K562 (cell line): Measurements from ENCODE around the gene ZFP69. TPM values are rescaled to one million over a fixed set of nuclear protein-coding genes. Genes with fewer than 3 reads are reported as not detected.

ENCODE experiments used
- ATAC-seq: fragments of 200-7000 bp; cut with Tn5 transposase; 3 replicates; pipeline ENCODE4 v1.9.1; 2020; ENCODE audit warnings: moderate library complexity
- BruUV-seq: library from RNA; stranded (reverse); fragments of 400-500 nt; replicated peaks from 2 replicates; lab custom pipeline; 2021; lab: Mats Ljungman, UMichigan
- CTCF ChIA-PET: fragments of 300-600 bp; formaldehyde crosslinking; extraction: SDS; loops from one replicate; lab custom pipeline; 2021; ENCODE audit warnings: low intra/inter-chr PET ratio; lab: Yijun Ruan, JAX
- POLR2A ChIA-PET: fragments of 300-600, 350-650 bp; sonication (Branson Sonifier 250); formaldehyde crosslinking; extraction: SDS; loops from one replicate; lab custom pipeline; 2021; ENCODE audit warnings: antibody characterized with exemption, inconsistent platforms; lab: Yijun Ruan, JAX
- DNase-seq, 4 experiments: peaks; one replicate each; pipeline versions ENCODE4 v3.0.0 to v3.0.0-alpha.2; 2011 to 2018; ENCODE audit warnings: low spot score in 3 of 4, mixed read lengths in 3 of 4; ENCODE audit errors: extremely low read depth in 1 of 4
- FAIRE-seq: peaks from 2 replicates; lab custom pipeline; 2011; peaks lifted over from hg19 to GRCh38; lab: Jason Lieb, UNC
- H2AFZ ChIP-seq: 2 replicates; pipeline ENCODE4 v1.6.0; 2011; ENCODE audit warnings: low read depth, low read length, control low read depth, inconsistent platforms
- H3K27ac ChIP-seq: fragments of 200-600 bp; 3 replicates; pipeline ENCODE4 v1.8.0; 2011; ENCODE audit warnings: low read depth, mild to moderate bottlenecking, control low read depth, inconsistent platforms, low read length, moderate library complexity, mixed read lengths; ENCODE audit errors: extremely low read depth
- H3K27me3 ChIP-seq, 2 experiments: fragments of 300-600 bp in 1 of 2; 2 replicates in 1 of 2; 3 replicates in 1 of 2; pipeline versions ENCODE4 v1.6.0 to v1.8.0; 2011; ENCODE audit warnings: inconsistent platforms in 2 of 2, low read length in 2 of 2, mild to moderate bottlenecking in 1 of 2, mixed read lengths in 1 of 2, moderate library complexity in 1 of 2; ENCODE audit not compliant: control insufficient read depth in 2 of 2, insufficient read depth in 2 of 2
- H3K36me3 ChIP-seq: fragments of 300-600 bp; 3 replicates; pipeline ENCODE4 v1.8.0; 2011; ENCODE audit warnings: mild to moderate bottlenecking, low read length, inconsistent platforms; ENCODE audit not compliant: control insufficient read depth, insufficient read depth
- H3K4me1 ChIP-seq, 2 experiments: fragments of 200-600 bp in 1 of 2; replicated peaks in 1 of 2; 2 replicates in 1 of 2; 3 replicates in 1 of 2; pipeline versions ENCODE4 v1.5.1 to v1.8.0; 2011; ENCODE audit warnings: inconsistent platforms in 2 of 2, low read length in 2 of 2, mild to moderate bottlenecking in 1 of 2, mixed read lengths in 1 of 2, moderate library complexity in 1 of 2; ENCODE audit not compliant: control insufficient read depth in 2 of 2, insufficient read depth in 2 of 2
- H3K4me2 ChIP-seq: 2 replicates; pipeline ENCODE4 v1.6.1; 2011; ENCODE audit warnings: low read length, control low read depth, inconsistent platforms, mixed read lengths; ENCODE audit not compliant: insufficient read depth
- H3K4me3 ChIP-seq: fragments of 200-600 bp; sonication (generic), shearing (Covaris generic); 2 replicates; pipeline ENCODE4 v1.5.1; 2016; ENCODE audit warnings: control low read depth, inconsistent platforms
- H3K79me2 ChIP-seq: fragments of 200-600 bp; 3 replicates; pipeline ENCODE4 v1.8.0; 2011; ENCODE audit warnings: low read length, inconsistent platforms; ENCODE audit not compliant: control insufficient read depth, insufficient read depth
- H3K9ac ChIP-seq, 2 experiments: 2 replicates each; pipeline versions ENCODE4 v1.6.0 to v1.6.1; 2011; ENCODE audit warnings: low read depth in 2 of 2, low read length in 2 of 2, control low read depth in 1 of 2, inconsistent platforms in 1 of 2, mild to moderate bottlenecking in 1 of 2, mixed read lengths in 1 of 2; ENCODE audit not compliant: insufficient read depth in 1 of 2
- H3K9me1 ChIP-seq: one replicate; pipeline ENCODE4 v1.6.0; 2011; ENCODE audit warnings: inconsistent platforms, mild to moderate bottlenecking, low read length, moderate library complexity; ENCODE audit not compliant: control insufficient read depth, insufficient read depth
- H3K9me3 ChIP-seq: replicated peaks from 2 replicates; pipeline ENCODE4 v1.5.1; 2011; ENCODE audit warnings: low read depth, low read length, inconsistent platforms; ENCODE audit not compliant: control insufficient read depth, insufficient read depth
- H4K20me1 ChIP-seq: replicated peaks from 2 replicates; pipeline ENCODE4 v1.6.1; 2011; ENCODE audit warnings: low read length, inconsistent platforms, mixed read lengths; ENCODE audit not compliant: control insufficient read depth, insufficient read depth
- CREB5 ChIP-seq: fragments of 250-450 bp; sonication (Bioruptor Pico); IDR thresholded peaks from 2 replicates; pipeline ENCODE4 v1.5.0; 2020; ENCODE audit warnings: mild to moderate bottlenecking
- ZBTB1 ChIP-seq: sonication (generic); formaldehyde crosslinking; IDR thresholded peaks from 2 replicates; pipeline ENCODE4 v1.8.1; 2023; ENCODE audit warnings: missing genetic modification reagents, low read depth, mild to moderate bottlenecking, borderline replicate concordance
- ZNF609 ChIP-seq: sonication (generic); formaldehyde crosslinking; IDR thresholded peaks from 2 replicates; pipeline ENCODE4 v1.8.1; 2023; ENCODE audit warnings: missing genetic modification reagents, mild to moderate bottlenecking, borderline replicate concordance
- WGBS: fragments of 100-300 bp; shearing (Covaris generic); methylation state at CpG from one replicate; pipeline ENCODE4 v1.1.6; 2016; ENCODE audit warnings: low coverage, mixed read lengths; ENCODE audit not compliant: insufficient coverage; ENCODE audit errors: missing lambda C conversion rate; 5-methylcytosine and 5-hydroxymethylcytosine counted together
- in situ Hi-C: fragments of 300-500 bp; cut with MboI; formaldehyde crosslinking; loops from 4 replicates; pipeline ENCODE4 v1.15.0; 2018; ENCODE audit warnings: inconsistent platforms, mixed read lengths
- intact Hi-C: fragments of 100-400 bp; cut with micrococcal nuclease; formaldehyde crosslinking; loops from 2 replicates; pipeline ENCODE4 v1.14.2; 2022
- polyA plus RNA-seq, 8 experiments: library from polyadenylated mRNA; depleted of rRNA in 4 of 8; stranded (reverse) in 5 of 8; unstranded in 3 of 8; fragments of >200 nt; fragmentation: Nextera tagmentation in 2 of 8; fragmentation: Illumina TruSeq in 1 of 8; extraction: Ambion mirVana in 2 of 8; extraction: Trizol in 1 of 8; gene quantifications; 2 replicates each; pipeline versions ENCODE4 v1.2.1 to v1.2.3, GENCODE V29; 2011 to 2014; ENCODE audit warnings: inconsistent platforms in 1 of 8, missing spikeins in 1 of 8
- total RNA-seq, 7 experiments: library from RNA; depleted of rRNA in 6 of 7; stranded (reverse); fragments of >200 nt in 6 of 7; fragmentation: Illumina TruSeq in 2 of 7; extraction: Trizol in 2 of 7; gene quantifications; 2 replicates each; pipeline versions ENCODE4 v1.2.1 to v1.2.3, GENCODE V29; 2011 to 2021; ENCODE audit warnings: low replicate concordance in 1 of 7
- TF ChIP-seq, protein P1 (sequence below), 2 experiments: fragments of 450-650 bp; IDR thresholded peaks; 2 replicates each; pipeline ENCODE4 v1.6.1; 2016; ENCODE audit warnings: mild to moderate bottlenecking in 2 of 2, borderline replicate concordance in 1 of 2, low read depth in 1 of 2, moderate library complexity in 1 of 2

The ZFP69 gene
- total and polyA plus RNA-seq, 9 of the 15 experiments (the other 6 are each of a cell fraction or from before 2014, with no cell fraction given), result 2.0 to 8.4 (median 5.7) TPM

DNA sequence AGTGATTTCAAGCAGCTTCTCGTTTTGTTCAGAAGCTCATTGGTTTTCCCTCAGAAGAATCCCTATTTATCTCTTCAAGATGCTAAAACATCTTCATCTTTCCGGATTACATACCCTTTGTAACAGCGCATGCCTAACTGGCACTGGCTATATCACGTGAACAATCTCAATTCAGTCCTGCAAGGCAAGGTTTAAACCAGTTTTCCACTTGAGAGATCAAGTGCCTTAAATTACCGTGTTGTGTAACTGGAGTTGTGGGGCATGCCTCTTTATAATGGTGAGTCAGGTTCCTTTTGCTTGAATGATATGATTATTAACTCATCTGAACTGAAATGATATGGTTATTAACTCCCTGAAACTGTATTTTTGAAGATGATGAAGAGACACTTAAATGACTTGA lies 37.8 kb upstream of the ZFP69 start:
- Histone ChIP-seq H2AFZ (no peak overlapping the region), H3K9me3 (no peaks in the 10 kb centered on the region), H3K4me1 (no peaks in the 10 kb centered on the region; a peak in 1 of 5 replicates), H3K36me3 (no peaks in the 10 kb centered on the region), H3K4me3 (no peak overlapping the region), H3K4me2 (no peak overlapping the region), H3K9ac (no peak overlapping the region), H3K79me2 (no peaks in the 10 kb centered on the region), H3K27me3 (no peaks in the 10 kb centered on the region), H3K27ac (no peak overlapping the region), H3K9me1 (no peaks in the 10 kb centered on the region), H4K20me1 (no peaks in the 10 kb centered on the region)
- DNase-seq (no peak), FAIRE-seq (no peak), ATAC-seq (no peak)
- in situ Hi-C loops (no loop called here), intact Hi-C loops (no loop called here)
- ChIA-PET CTCF (no interaction called here), POLR2A (interaction anchor here (1.0 to 1.7 kb wide), 2 partner anchors 8 to 12 kb away, joined by 3 to 4 read pairs; no protein-coding TSS in a partner anchor)
- 49% methylated on average over 5 of the region's 5 CpGs for WGBS
- no TSS peak for BruUV-seq
- no peak for TF ChIP-seq CREB5
- TF ChIP-seq, protein P1, sequence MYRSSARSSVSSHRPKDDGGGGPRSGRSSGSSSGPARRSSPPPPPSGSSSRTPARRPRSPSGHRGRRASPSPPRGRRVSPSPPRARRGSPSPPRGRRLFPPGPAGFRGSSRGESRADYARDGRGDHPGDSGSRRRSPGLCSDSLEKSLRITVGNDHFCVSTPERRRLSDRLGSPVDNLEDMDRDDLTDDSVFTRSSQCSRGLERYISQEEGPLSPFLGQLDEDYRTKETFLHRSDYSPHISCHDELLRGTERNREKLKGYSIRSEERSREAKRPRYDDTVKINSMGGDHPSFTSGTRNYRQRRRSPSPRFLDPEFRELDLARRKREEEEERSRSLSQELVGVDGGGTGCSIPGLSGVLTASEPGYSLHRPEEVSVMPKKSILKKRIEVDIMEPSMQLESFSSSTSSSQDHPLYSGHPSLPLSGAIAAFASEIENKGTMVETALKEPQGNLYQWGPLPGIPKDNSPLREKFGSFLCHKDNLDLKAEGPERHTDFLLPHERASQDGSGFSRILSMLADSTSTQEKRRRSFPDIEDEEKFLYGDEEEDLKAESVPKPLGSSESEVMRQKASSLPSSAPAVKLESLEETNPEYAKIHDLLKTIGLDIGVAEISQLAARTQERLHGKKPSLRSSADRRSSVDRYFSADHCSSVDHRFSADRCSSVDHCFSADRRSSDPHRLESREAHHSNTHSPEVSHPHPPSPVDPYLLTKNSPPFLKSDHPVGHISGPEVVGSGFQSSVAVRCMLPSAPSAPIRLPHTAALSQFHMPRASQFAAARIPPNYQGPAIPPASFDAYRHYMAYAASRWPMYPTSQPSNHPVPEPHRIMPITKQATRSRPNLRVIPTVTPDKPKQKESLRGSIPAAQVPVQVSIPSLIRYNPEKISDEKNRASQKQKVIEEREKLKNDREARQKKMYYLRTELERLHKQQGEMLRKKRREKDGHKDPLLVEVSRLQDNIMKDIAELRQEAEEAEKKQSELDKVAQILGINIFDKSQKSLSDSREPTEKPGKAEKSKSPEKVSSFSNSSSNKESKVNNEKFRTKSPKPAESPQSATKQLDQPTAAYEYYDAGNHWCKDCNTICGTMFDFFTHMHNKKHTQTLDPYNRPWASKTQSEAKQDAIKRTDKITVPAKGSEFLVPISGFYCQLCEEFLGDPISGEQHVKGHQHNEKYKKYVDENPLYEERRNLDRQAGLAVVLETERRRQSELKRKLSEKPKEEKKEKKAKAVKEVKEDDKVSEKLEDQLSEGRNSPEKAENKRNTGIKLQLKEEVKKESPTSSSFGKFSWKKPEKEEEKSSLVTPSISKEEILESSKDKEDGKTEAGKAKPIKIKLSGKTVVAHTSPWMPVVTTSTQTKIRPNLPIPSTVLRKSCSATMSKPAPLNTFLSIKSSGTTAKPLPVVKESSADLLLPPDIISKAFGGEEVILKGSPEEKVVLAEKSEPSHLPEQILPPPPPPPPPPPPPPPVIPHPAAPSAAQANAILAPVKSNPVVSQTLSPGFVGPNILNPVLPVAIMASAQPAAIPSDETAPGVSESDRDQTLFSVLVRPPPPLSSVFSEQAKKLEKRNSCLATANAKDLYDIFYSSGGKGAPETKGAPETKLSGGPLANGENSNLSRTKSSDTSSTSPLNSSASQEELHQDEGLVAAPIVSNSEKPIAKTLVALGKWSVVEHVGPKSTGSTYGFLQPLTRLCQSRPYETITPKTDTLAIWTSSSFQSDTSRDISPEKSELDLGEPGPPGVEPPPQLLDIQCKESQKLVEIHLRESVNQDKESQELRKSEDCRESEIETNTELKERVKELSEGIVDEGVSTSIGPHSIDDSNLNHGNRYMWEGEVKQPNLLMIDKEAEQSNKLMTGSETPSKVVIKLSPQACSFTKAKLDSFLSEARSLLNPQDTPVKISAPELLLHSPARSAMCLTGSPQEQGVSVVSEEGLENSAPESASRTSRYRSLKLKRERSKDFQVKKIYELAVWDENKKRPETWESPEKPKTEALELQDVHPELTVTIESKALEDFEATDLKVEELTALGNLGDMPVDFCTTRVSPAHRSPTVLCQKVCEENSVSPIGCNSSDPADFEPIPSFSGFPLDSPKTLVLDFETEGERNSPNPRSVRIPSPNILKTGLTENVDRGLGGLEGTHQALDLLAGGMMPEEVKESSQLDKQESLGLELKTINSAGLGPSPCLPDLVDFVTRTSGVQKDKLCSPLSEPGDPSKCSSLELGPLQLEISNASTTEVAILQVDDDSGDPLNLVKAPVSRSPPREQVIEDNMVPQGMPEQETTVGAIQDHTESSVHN (IDR thresholded peaks at IDR 0.05; ENCODE audit: borderline replicate concordance in 1 of 2, low read depth in 1 of 2), result no peak
- TF ChIP-seq ZBTB1 (CRISPR knock-in tag), result no peak
- TF ChIP-seq ZNF609, result no peak
